Chondrocyte (in vitro differentiated cells): ENCODE measurements around the gene NHSL2. TPM values are rescaled to one million over a fixed set of nuclear protein-coding genes. Genes with fewer than 3 reads are reported as not detected.
A peak's percentile ranks its signal among the peaks of the same experiment; 100 is the strongest.

Experiments used
- DNase-seq: peaks from one replicate; pipeline ENCODE4 v3.0.0; 2021; ENCODE audit warnings: mixed read lengths, low spot score
- H3K27ac Mint-ChIP-seq: one replicate; pipeline ENCODE4 v1.8.0; 2021; ENCODE audit warnings: mild to moderate bottlenecking, moderate library complexity, mixed read lengths; ENCODE audit not compliant: unreplicated experiment
- H3K27me3 Mint-ChIP-seq: 2 replicates; pipeline ENCODE4 v1.8.0; 2021; ENCODE audit warnings: low read depth, mixed read lengths
- H3K36me3 Mint-ChIP-seq: 2 replicates; pipeline ENCODE4 v1.8.0; 2021; ENCODE audit warnings: low read depth, mixed read lengths
- H3K4me1 Mint-ChIP-seq: 2 replicates; pipeline ENCODE4 v1.8.0; 2021; ENCODE audit warnings: low read depth, mild to moderate bottlenecking, mixed read lengths
- H3K4me3 Mint-ChIP-seq: one replicate; pipeline ENCODE4 v1.8.0; 2021; ENCODE audit warnings: mild to moderate bottlenecking, moderate library complexity, mixed read lengths; ENCODE audit not compliant: unreplicated experiment
- H3K9me3 Mint-ChIP-seq: 2 replicates; pipeline ENCODE4 v1.8.0; 2021; ENCODE audit warnings: low read depth, mixed read lengths
- CTCF ChIP-seq: fragments of 200-600 bp; sonication (generic); IDR thresholded peaks from 2 replicates; pipeline ENCODE4 v1.5.0; 2021; ENCODE audit warnings: antibody characterized with exemption, mild to moderate bottlenecking, moderate library complexity
- total RNA-seq: library from RNA; stranded (reverse); gene quantifications from 3 replicates; pipeline ENCODE4 v1.2.1, GENCODE V29; 2021

The NHSL2 gene
- total RNA-seq, 1 donor from 2014 or later: 2.1 TPM

GRCh38 chrX:72181178-72182125 is 270.8 kb downstream of the NHSL2 start, which contains the start of gene PIN4:
Gene PIN4, plus strand, starts transcription at chrX:72181757. Its CDS starts 29 bp downstream, at chrX:72181786.
- TF ChIP-seq CTCF: no peak
- no peak within 1 kb of the TSS for H3K27ac Mint-ChIP-seq
- no peak within 1 kb of the TSS for H3K4me3 Mint-ChIP-seq
- no peaks in the 10 kb centered on the region for H3K4me1 Mint-ChIP-seq
- no peaks in the 10 kb centered on the region for H3K9me3 Mint-ChIP-seq
- no peaks in the 10 kb centered on the region for H3K36me3 Mint-ChIP-seq
- no peaks in the 10 kb centered on the region for H3K27me3 Mint-ChIP-seq
- peak; percentile 94 for DNase-seq

- Mint-ChIP-seq H3K27me3 (no peaks in the 10 kb centered on the region), H3K36me3 (no peaks in the 10 kb centered on the region), H3K4me3 (no peak overlapping the region), H3K9me3 (no peaks in the 10 kb centered on the region), H3K4me1 (no peaks in the 10 kb centered on the region), H3K27ac (no peak overlapping the region)
- no peak for DNase-seq
- no peak for TF ChIP-seq CTCF
Observed at GRCh38 chrX:72182924-72183323, 272.3 kb downstream of the NHSL2 start.

- Mint-ChIP-seq H3K4me3 (peak overlapping the region; percentile 17), H3K9me3 (no peaks in the 10 kb centered on the region), H3K27ac (peak overlapping the region; percentile 90), H3K36me3 (peaks cover 10% of the 10 kb centered on the region), H3K4me1 (peaks cover 16% of the 10 kb centered on the region), H3K27me3 (no peaks in the 10 kb centered on the region)
- TF ChIP-seq CTCF: no peak
- DNase-seq: no peak
Observed at GRCh38 chrX:72201836-72202536, 291.3 kb downstream of the NHSL2 start.

Other genes starting within 250 kb of the NHSL2 start
- gene CXorf49, start 192.6 kb upstream of the NHSL2 start, total RNA-seq: not detected in 3 replicates
- not detected in 3 replicates for gene CXorf49B, start 147.5 kb upstream of the NHSL2 start, total RNA-seq
- gene RTL5, start 221.1 kb downstream of the NHSL2 start, total RNA-seq: 8.5 to 14.4 TPM (median 14.1 TPM) in 3 replicates